Astrocyte (in vitro differentiated cells and primary cell): ENCODE measurements around the gene PALLD. TPM values are rescaled to one million over a fixed set of nuclear protein-coding genes. Genes with fewer than 3 reads are reported as not detected.
A peak's percentile ranks its signal among the peaks of the same experiment; 100 is the strongest.

Experiments used
- DNase-seq: peaks from one replicate; pipeline ENCODE4 v3.0.0-alpha.2; 2010; ENCODE audit warnings: low read depth
- FAIRE-seq: peaks from 2 replicates; lab custom pipeline; 2011; peaks lifted over from hg19 to GRCh38; lab: Jason Lieb, UNC
- H2AFZ ChIP-seq: 2 replicates; pipeline ENCODE4 v1.6.0; 2012; ENCODE audit warnings: low read depth, low read length, inconsistent platforms
- H3K27ac ChIP-seq: 2 replicates; pipeline ENCODE4 v1.5.1; 2011; ENCODE audit warnings: low read depth, low read length, inconsistent platforms
- H3K27me3 ChIP-seq: 2 replicates; pipeline ENCODE4 v1.6.0; 2011; ENCODE audit warnings: low read length, inconsistent platforms; ENCODE audit not compliant: insufficient read depth
- H3K36me3 ChIP-seq: 2 replicates; pipeline ENCODE4 v1.5.1; 2011; ENCODE audit warnings: low read length, inconsistent platforms; ENCODE audit not compliant: insufficient read depth
- H3K4me1 ChIP-seq: 2 replicates; pipeline ENCODE4 v1.5.1; 2011; ENCODE audit warnings: low read length, inconsistent platforms; ENCODE audit not compliant: insufficient read depth
- H3K4me2 ChIP-seq: 2 replicates; pipeline ENCODE4 v1.6.0; 2012; ENCODE audit warnings: low read length, inconsistent platforms
- H3K4me3 ChIP-seq: 2 replicates; pipeline ENCODE4 v1.5.1; 2011; ENCODE audit warnings: low read depth, mild to moderate bottlenecking, low read length, inconsistent platforms; ENCODE audit not compliant: insufficient read depth
- H3K79me2 ChIP-seq: 2 replicates; pipeline ENCODE4 v1.6.0; 2012; ENCODE audit warnings: mild to moderate bottlenecking, low read length, inconsistent platforms; ENCODE audit not compliant: insufficient read depth
- H3K9ac ChIP-seq: 2 replicates; pipeline ENCODE4 v1.6.0; 2012; ENCODE audit warnings: mild to moderate bottlenecking, low read length, inconsistent platforms
- H3K9me3 ChIP-seq: 2 replicates; pipeline ENCODE4 v1.5.1; 2012; ENCODE audit warnings: low read depth, mild to moderate bottlenecking, low read length, inconsistent platforms; ENCODE audit not compliant: insufficient read depth
- H4K20me1 ChIP-seq: 2 replicates; pipeline ENCODE4 v1.6.0; 2012; ENCODE audit warnings: low read length, inconsistent platforms; ENCODE audit not compliant: insufficient read depth
- H3K27ac Mint-ChIP-seq: one replicate; pipeline ENCODE4 v1.8.0; 2021; ENCODE audit warnings: mild to moderate bottlenecking, mixed read lengths; ENCODE audit not compliant: unreplicated experiment
- H3K27me3 Mint-ChIP-seq: one replicate; pipeline ENCODE4 v1.8.0; 2021; ENCODE audit warnings: low read depth, mixed read lengths; ENCODE audit not compliant: unreplicated experiment
- H3K36me3 Mint-ChIP-seq: one replicate; pipeline ENCODE4 v1.8.0; 2021; ENCODE audit warnings: low read depth, mixed read lengths; ENCODE audit not compliant: unreplicated experiment
- H3K4me1 Mint-ChIP-seq: one replicate; pipeline ENCODE4 v1.8.0; 2021; ENCODE audit warnings: low read depth, mixed read lengths; ENCODE audit not compliant: unreplicated experiment
- H3K4me3 Mint-ChIP-seq: one replicate; pipeline ENCODE4 v1.8.0; 2021; ENCODE audit warnings: mild to moderate bottlenecking, moderate library complexity, mixed read lengths; ENCODE audit not compliant: unreplicated experiment
- H3K9me3 Mint-ChIP-seq: one replicate; pipeline ENCODE4 v1.8.0; 2021; ENCODE audit warnings: mild to moderate bottlenecking, mixed read lengths; ENCODE audit not compliant: unreplicated experiment
- CTCF ChIP-seq: IDR thresholded peaks from 2 replicates; pipeline ENCODE4 v1.5.1; 2011; ENCODE audit warnings: low read depth, mild to moderate bottlenecking, inconsistent platforms, low read length, moderate library complexity; ENCODE audit not compliant: insufficient read depth
- EZH2 ChIP-seq: IDR thresholded peaks from 2 replicates; pipeline ENCODE4 v1.6.1; 2012; ENCODE audit warnings: mild to moderate bottlenecking, low read length, inconsistent platforms; ENCODE audit not compliant: insufficient read depth
- total RNA-seq: library from RNA; stranded (reverse); gene quantifications from 2 replicates; pipeline ENCODE4 v1.2.1, GENCODE V29; 2021

Gene PALLD
- total RNA-seq, 1 donor from 2014 or later, result 498 TPM

DNA sequence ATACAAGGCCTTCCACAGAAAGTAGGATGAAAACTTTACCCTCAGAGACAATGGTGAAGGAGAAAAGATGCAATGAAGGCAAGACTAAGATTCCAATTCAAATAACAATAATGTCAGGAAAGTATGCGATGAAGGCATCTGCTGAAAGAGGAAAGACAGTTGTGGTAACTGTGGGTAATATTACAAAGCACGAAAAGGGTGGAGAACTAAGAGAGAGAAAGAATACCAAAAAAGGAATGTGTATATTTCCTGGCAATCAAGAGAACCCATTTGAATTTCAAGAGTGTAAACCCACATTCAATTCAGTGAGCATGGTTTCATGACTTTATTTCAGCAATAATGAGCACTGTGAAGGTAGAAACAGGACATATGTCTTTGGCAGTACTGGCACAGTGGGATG, 225.5 kb downstream of the PALLD start:
- peaks cover 2% of the 10 kb centered on the region for H3K9me3 ChIP-seq
- Mint-ChIP-seq H3K9me3 (peaks cover 3% of the 10 kb centered on the region), H3K4me3 (no peak overlapping the region), H3K27me3 (no peaks in the 10 kb centered on the region), H3K4me1 (peaks cover 48% of the 10 kb centered on the region), H3K36me3 (peaks cover 39% of the 10 kb centered on the region), H3K27ac (peak overlapping the region; percentile 12)
- H3K36me3 ChIP-seq, result peaks cover 3% of the 10 kb centered on the region
- no peak overlapping the region for H3K4me3 ChIP-seq
- H3K4me1 ChIP-seq, result peaks cover 24% of the 10 kb centered on the region
- no peak overlapping the region for H2AFZ ChIP-seq
- peak overlapping the region; percentile 10 for H3K27ac ChIP-seq
- TF ChIP-seq CTCF (no peak), EZH2 (no peak)
- H4K20me1 ChIP-seq, result no peaks in the 10 kb centered on the region
- no peak for FAIRE-seq
- peak overlapping the region; percentile 74 for H3K4me2 ChIP-seq
- H3K27me3 ChIP-seq, result no peaks in the 10 kb centered on the region
- H3K9ac ChIP-seq, result no peak overlapping the region
- peak; percentile 45 for DNase-seq
- peaks cover 20% of the 10 kb centered on the region for H3K79me2 ChIP-seq

DNA sequence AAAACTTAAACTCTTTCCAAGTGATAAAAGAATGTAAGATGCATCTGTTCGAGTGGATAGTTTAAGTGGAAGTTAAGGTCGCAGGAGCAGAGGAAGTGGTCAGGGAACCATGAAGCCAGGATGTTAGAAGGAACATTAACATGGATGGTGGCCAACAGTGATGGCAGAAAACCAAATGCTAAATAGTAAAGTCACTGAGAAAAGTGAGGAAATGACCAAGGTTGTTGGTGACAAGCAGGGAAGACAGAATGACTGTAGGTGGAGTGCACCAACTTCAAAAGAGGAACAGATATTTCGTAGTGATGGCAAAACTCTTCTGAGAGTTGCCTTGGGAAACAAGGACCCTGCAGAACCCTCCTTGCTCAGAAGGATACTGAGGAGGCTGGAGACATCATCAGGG, 226.2 kb downstream of the PALLD start:
- peak overlapping the region; percentile 58 for H3K27ac Mint-ChIP-seq
- peaks cover 23% of the 10 kb centered on the region for H3K79me2 ChIP-seq
- FAIRE-seq (peak; percentile 78), DNase-seq (peak; percentile 70)
- no peaks in the 10 kb centered on the region for H3K27me3 Mint-ChIP-seq
- H2AFZ ChIP-seq, result no peak overlapping the region
- peaks cover 7% of the 10 kb centered on the region for H3K9me3 Mint-ChIP-seq
- H3K36me3 Mint-ChIP-seq, result peaks cover 37% of the 10 kb centered on the region
- H4K20me1 ChIP-seq, result no peaks in the 10 kb centered on the region
- peak overlapping the region; percentile 74 for H3K4me2 ChIP-seq
- H3K36me3 ChIP-seq, result peaks cover 3% of the 10 kb centered on the region
- no peak overlapping the region for H3K9ac ChIP-seq
- peak overlapping the region; percentile 10 for H3K27ac ChIP-seq
- H3K4me1 Mint-ChIP-seq, result peaks cover 44% of the 10 kb centered on the region
- no peak overlapping the region for H3K4me3 Mint-ChIP-seq
- peaks cover 24% of the 10 kb centered on the region for H3K4me1 ChIP-seq
- TF ChIP-seq EZH2 (no peak), CTCF (no peak)
- H3K4me3 ChIP-seq, result no peak overlapping the region
- H3K27me3 ChIP-seq, result no peaks in the 10 kb centered on the region
- peaks cover 2% of the 10 kb centered on the region for H3K9me3 ChIP-seq

DNA sequence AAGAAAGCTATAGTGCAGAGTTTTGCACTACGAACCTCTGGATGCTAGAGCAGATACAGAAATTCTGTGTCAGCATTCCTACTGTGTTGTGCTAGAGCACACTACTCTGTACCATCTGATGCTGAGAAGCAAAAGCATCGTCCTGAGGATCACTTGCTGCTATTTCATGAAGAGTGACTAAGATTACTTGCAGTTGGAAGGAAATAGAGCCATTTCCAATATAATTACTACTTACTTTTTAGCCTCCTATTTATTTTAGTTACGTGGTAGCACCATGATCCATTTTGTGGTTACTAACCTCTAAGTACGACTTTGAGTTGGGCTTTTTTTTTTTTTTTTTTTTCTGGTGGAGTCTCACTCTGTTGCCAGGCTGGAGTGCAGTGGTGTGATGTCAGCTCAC, 226.7 kb downstream of the PALLD start:
- H3K9ac ChIP-seq, result no peak overlapping the region
- no peak overlapping the region for H3K4me3 ChIP-seq
- peaks cover 3% of the 10 kb centered on the region for H3K36me3 ChIP-seq
- Mint-ChIP-seq H3K9me3 (peaks cover 10% of the 10 kb centered on the region), H3K4me1 (peaks cover 43% of the 10 kb centered on the region), H3K27me3 (no peaks in the 10 kb centered on the region), H3K4me3 (no peak overlapping the region), H3K36me3 (peaks cover 41% of the 10 kb centered on the region), H3K27ac (peak overlapping the region; percentile 28)
- H3K27ac ChIP-seq, result no peak overlapping the region
- DNase-seq (peak; percentile 82), FAIRE-seq (no peak)
- no peaks in the 10 kb centered on the region for H4K20me1 ChIP-seq
- peaks cover 24% of the 10 kb centered on the region for H3K4me1 ChIP-seq
- no peaks in the 10 kb centered on the region for H3K27me3 ChIP-seq
- TF ChIP-seq CTCF (no peak), EZH2 (no peak)
- H3K9me3 ChIP-seq, result peaks cover 2% of the 10 kb centered on the region
- peak overlapping the region; percentile 74 for H3K4me2 ChIP-seq
- no peak overlapping the region for H2AFZ ChIP-seq
- H3K79me2 ChIP-seq, result peaks cover 23% of the 10 kb centered on the region
